Transverse colon (tissue), 4 donors: Measurements from ENCODE around the gene GNAT1. TPM values are rescaled to one million over a fixed set of nuclear protein-coding genes. Genes with fewer than 3 reads are reported as not detected.
A peak's percentile ranks its signal among the peaks of the same experiment; 100 is the strongest.

ENCODE experiments used
- DNase-seq: peaks from one replicate; pipeline ENCODE4 v3.0.0-alpha.2; 2019
- H3K27ac ChIP-seq, 4 donors: fragments of 200-600 bp; sonication (generic); 2 replicates each; pipeline ENCODE4 v1.5.1; 2016 to 2018; ENCODE audit warnings: inconsistent platforms in 4 of 4
- H3K27me3 ChIP-seq: fragments of 200-600 bp; sonication (generic); 2 replicates; pipeline ENCODE4 v1.5.1; 2017; ENCODE audit warnings: inconsistent platforms
- H3K36me3 ChIP-seq, 4 donors: fragments of 200-600 bp; sonication (generic); 2 replicates each; pipeline ENCODE4 v1.5.1; 2017 to 2019; ENCODE audit warnings: inconsistent platforms in 4 of 4
- H3K4me1 ChIP-seq, 4 donors: fragments of 200-600 bp; sonication (generic); 2 replicates each; pipeline ENCODE4 v1.5.1; 2017 to 2020; ENCODE audit warnings: inconsistent platforms in 4 of 4
- H3K4me3 ChIP-seq, 4 donors: fragments of 200-600 bp; sonication (generic); 1 replicate in 1 of 4; 2 replicates in 3 of 4; pipeline versions ENCODE4 v1.5.1 to v1.6.1; 2017 to 2019; ENCODE audit warnings: inconsistent platforms in 4 of 4
- H3K9me3 ChIP-seq, 2 donors: fragments of 200-600 bp; sonication (generic); 2 replicates each; pipeline ENCODE4 v1.5.1; 2017 to 2019; ENCODE audit warnings: inconsistent platforms in 2 of 2
- CTCF ChIP-seq, 5 experiments: fragments of 200-600 bp in 3 of 5; fragments of 450-650 bp in 2 of 5; sonication (generic) in 3 of 5; IDR thresholded peaks; 1 replicate in 2 of 5; 2 replicates in 3 of 5; pipeline ENCODE4 v1.5.1; 2016 to 2017; ENCODE audit warnings: antibody characterized with exemption in 5 of 5, inconsistent platforms in 3 of 5, mild to moderate bottlenecking in 2 of 5, moderate library complexity in 1 of 5
- EP300 ChIP-seq: sonication (generic); formaldehyde crosslinking; IDR thresholded peaks from one replicate; pipeline ENCODE4 v1.6.1; 2017; ENCODE audit warnings: antibody characterized with exemption, low read depth
- POLR2A ChIP-seq: fragments of 450-650 bp; IDR thresholded peaks from one replicate; pipeline ENCODE4 v1.6.1; 2016; ENCODE audit warnings: antibody characterized with exemption, mild to moderate bottlenecking, moderate library complexity
- POLR2AphosphoS5 ChIP-seq, 3 donors: sonication (generic); formaldehyde crosslinking; IDR thresholded peaks; one replicate each; pipeline ENCODE4 v1.6.1; 2016; ENCODE audit warnings: antibody characterized with exemption in 3 of 3
- WGBS, 2 donors: methylation state at CpG; one replicate each; pipeline ENCODE4 v1.1.5; 2018; ENCODE audit warnings: low coverage in 1 of 2; 5-methylcytosine and 5-hydroxymethylcytosine counted together
- in situ Hi-C, 4 donors: fragments of 200-750 bp; cut with MboI; loops; one replicate each; pipeline versions ENCODE4 v1.15.0 to v1.15.1; 2017; ENCODE audit warnings: low sequenced_read_pairs in 3 of 4, low pct_ligation_motif_present in 1 of 4, low pct_unique_long_range_greater_than_20kb in 1 of 4
- intact Hi-C: fragments of 100-400 bp; cut with DNase I; formaldehyde crosslinking; loops from one replicate; pipeline ENCODE4 v1.15.1; 2023; ENCODE audit warnings: low total_unique reads
- total RNA-seq, 4 donors: library from RNA; depleted of rRNA; stranded (reverse); fragments of >200 nt; gene quantifications; one replicate each; pipeline ENCODE4 v1.1.0, GENCODE V29; 2016

The GNAT1 gene
- total RNA-seq, 4 donors from 2014 or later = not detected

DNA sequence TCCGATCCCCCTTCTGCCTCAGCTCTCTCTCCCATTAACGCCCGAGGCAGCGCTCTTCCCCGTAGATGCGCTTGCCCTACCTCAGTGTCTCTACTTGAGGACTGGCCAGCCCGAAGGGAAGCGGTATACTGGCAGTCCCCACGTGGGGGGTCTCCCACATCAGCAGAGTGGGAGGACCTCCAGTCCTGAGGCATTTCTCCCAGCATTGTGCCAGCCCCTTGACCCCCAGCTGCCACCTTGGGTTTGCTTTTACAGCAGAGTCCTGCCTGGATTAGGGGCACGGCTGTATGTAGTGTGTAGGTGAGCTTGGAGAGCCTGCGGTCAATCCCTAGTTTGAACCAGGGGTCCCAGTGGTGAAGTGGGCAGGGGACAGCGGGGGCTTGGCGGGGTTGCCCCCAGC lies 35.5 kb upstream of the GNAT1 start:
- H3K36me3 ChIP-seq = no peaks in the 10 kb centered on the region
- no peak for DNase-seq
- H3K27me3 ChIP-seq = peaks cover 14% of the 10 kb centered on the region
- peak overlapping the region; percentile 53 to 64 (median 61) for H3K4me3 ChIP-seq
- intact Hi-C loops (no loop called here), in situ Hi-C loops (no loop called here)
- H3K9me3 ChIP-seq = no peaks in the 10 kb centered on the region
- TF ChIP-seq POLR2AphosphoS5 (IDR thresholded peaks at IDR 0.05) (no peak), EP300 (no peak), POLR2A (no peak), CTCF (IDR thresholded peaks at IDR 0.05) (no peak)
- peak overlapping the region; percentile 75 to 85 (median 82) for H3K27ac ChIP-seq
- WGBS, 2 donors = 20 to 26% methylated on average over 2 to 13 of the region's 13 CpGs
- H3K4me1 ChIP-seq = peaks cover 15 to 65% (median 40%) of the 10 kb centered on the region in 4 donors

- no peaks in the 10 kb centered on the region for H3K9me3 ChIP-seq
- intact Hi-C loops = no loop called here
- peaks cover 14% of the 10 kb centered on the region for H3K27me3 ChIP-seq
- H3K4me1 ChIP-seq = peaks cover 20 to 69% (median 49%) of the 10 kb centered on the region in 4 donors
- 20 to 22% methylated on average over 2 to 20 of the region's 20 CpGs for WGBS, 2 donors
- H3K27ac ChIP-seq = peak overlapping the region; percentile 75 to 85 (median 82)
- peak; percentile 48 for DNase-seq
- H3K4me3 ChIP-seq = peak overlapping the region in 3 of 4 donors; percentile 53 to 64 (median 62)
- peak; percentile 29 for TF ChIP-seq POLR2A
- TF ChIP-seq CTCF (IDR thresholded peaks at IDR 0.05) = no peak
- no peaks in the 10 kb centered on the region for H3K36me3 ChIP-seq
- in situ Hi-C loops = no loop called here
These were observed 34.6 kb upstream of the GNAT1 start for GRCh38 chr3:50156549-50157493.

GRCh38 chr3:50157827-50158529 lies 33.4 kb upstream of the GNAT1 start:
- intact Hi-C loops = no loop called here
- H3K4me1 ChIP-seq = peaks cover 25 to 80% (median 59%) of the 10 kb centered on the region in 4 donors
- peaks cover 14% of the 10 kb centered on the region for H3K27me3 ChIP-seq
- DNase-seq = no peak
- peak overlapping the region; percentile 75 to 85 (median 82) for H3K27ac ChIP-seq
- TF ChIP-seq POLR2AphosphoS5 (IDR thresholded peaks at IDR 0.05) (no peak), CTCF (IDR thresholded peaks at IDR 0.05) (no peak), POLR2A (no peak), EP300 (no peak)
- no peaks in the 10 kb centered on the region for H3K36me3 ChIP-seq
- H3K4me3 ChIP-seq = no peak overlapping the region
- H3K9me3 ChIP-seq = no peaks in the 10 kb centered on the region
- in situ Hi-C loops = no loop called here
- 68% methylated on average over 12 of the region's 12 CpGs; no CpG with 5 or more reads in 1 of the 2 donors for WGBS, 2 donors

DNA sequence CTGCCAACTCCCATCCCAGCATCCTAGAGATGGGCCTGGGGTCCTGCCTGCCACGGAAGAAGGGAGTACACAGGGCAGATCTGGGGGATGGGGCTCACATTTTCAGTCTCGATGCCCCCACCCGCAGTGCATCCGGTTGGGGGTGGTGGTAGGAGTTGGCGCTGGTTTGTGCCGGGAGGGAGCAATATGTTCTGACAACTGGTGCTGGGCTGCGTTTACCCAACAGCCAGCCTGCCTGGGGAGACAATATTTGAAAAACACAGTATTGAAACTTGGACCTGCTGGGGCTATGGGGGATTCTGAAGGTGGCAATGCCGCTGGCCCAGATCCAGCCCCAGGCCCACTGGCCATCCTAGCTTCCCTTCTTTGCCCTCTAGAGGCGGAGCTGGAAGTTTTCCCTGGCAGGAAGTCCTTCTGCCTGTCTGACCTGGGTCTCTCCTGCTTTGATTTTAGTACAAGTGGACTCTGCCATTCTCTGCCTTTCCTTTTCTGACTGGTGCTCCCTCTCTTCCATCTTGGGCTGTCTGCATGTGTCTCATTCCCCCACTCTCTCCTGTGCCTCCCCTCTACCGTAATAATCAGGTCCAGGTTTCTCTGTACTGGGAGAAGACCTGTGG lies 32.8 kb upstream of the GNAT1 start:
- in situ Hi-C loops = no loop called here
- H3K9me3 ChIP-seq = no peaks in the 10 kb centered on the region
- H3K36me3 ChIP-seq = no peaks in the 10 kb centered on the region
- H3K4me3 ChIP-seq = no peak overlapping the region
- DNase-seq = no peak
- H3K27ac ChIP-seq = peak overlapping the region in 2 of 4 donors; percentile 0 to 82
- WGBS, 2 donors = 81% methylated on average over 10 of the region's 10 CpGs; no CpG with 5 or more reads in 1 of the 2 donors
- H3K4me1 ChIP-seq = peaks cover 28 to 87% (median 64%) of the 10 kb centered on the region in 4 donors
- TF ChIP-seq POLR2A (no peak), POLR2AphosphoS5 (IDR thresholded peaks at IDR 0.05) (no peak), EP300 (no peak), CTCF (IDR thresholded peaks at IDR 0.05) (no peak)
- H3K27me3 ChIP-seq = peaks cover 14% of the 10 kb centered on the region
- intact Hi-C loops = no loop called here
